SK-N-SH (cell line): Measurements from ENCODE around the gene ADD3. TPM values are rescaled to one million over a fixed set of nuclear protein-coding genes. Genes with fewer than 3 reads are reported as not detected.

Source experiments
- CTCF ChIA-PET: fragments of 300-600, 350-600 bp; formaldehyde crosslinking; extraction: SDS; loops from one replicate; lab custom pipeline; 2021; lab: Yijun Ruan, JAX
- POLR2A ChIA-PET: fragments of 350-600 bp; sonication (Branson Sonifier 250); formaldehyde crosslinking; extraction: SDS; loops from one replicate; lab custom pipeline; 2020; ENCODE audit warnings: antibody characterized with exemption, inconsistent platforms; lab: Yijun Ruan, JAX
- DNase-seq: peaks from one replicate; pipeline ENCODE4 v3.0.0; 2012
- H2AFZ ChIP-seq: fragments of 200-600 bp; sonication (generic); 2 replicates; pipeline ENCODE4 v1.8.1; 2016; ENCODE audit warnings: antibody characterized with exemption, mild to moderate bottlenecking, low read depth
- H3F3A ChIP-seq: fragments of 200-600 bp; sonication (generic); replicated peaks from 2 replicates; pipeline ENCODE3; 2016; ENCODE audit warnings: antibody characterized with exemption, mild to moderate bottlenecking; ENCODE audit not compliant: insufficient read depth
- H3K27ac ChIP-seq, 2 experiments: fragments of 200-500 bp in 1 of 2; fragments of 200-600 bp in 1 of 2; sonication (Bioruptor generic) in 1 of 2; sonication (generic), shearing (Covaris generic) in 1 of 2; 2 replicates each; pipeline versions ENCODE4 v1.5.1 to v1.6.1; 2014 to 2016; ENCODE audit warnings: low read depth in 2 of 2, inconsistent platforms in 1 of 2, low read length in 1 of 2, mild to moderate bottlenecking in 1 of 2, mixed read lengths in 1 of 2
- H3K27me3 ChIP-seq: fragments of 200-600 bp; sonication (generic), shearing (Covaris generic); 2 replicates; pipeline ENCODE4 v1.6.1; 2016; ENCODE audit warnings: mixed run types; ENCODE audit not compliant: insufficient read depth
- H3K36me3 ChIP-seq, 2 experiments: fragments of 200-500 bp in 1 of 2; fragments of 200-600 bp in 1 of 2; sonication (Bioruptor generic) in 1 of 2; sonication (generic) in 1 of 2; replicated peaks in 1 of 2; 2 replicates each; pipeline versions ENCODE3 to v1.5.1; 2014 to 2016; ENCODE audit warnings: low read length in 1 of 2, mild to moderate bottlenecking in 1 of 2; ENCODE audit not compliant: insufficient read depth in 2 of 2, control insufficient read depth in 1 of 2
- H3K4me1 ChIP-seq, 2 experiments: fragments of 200-500 bp in 1 of 2; fragments of 200-600 bp in 1 of 2; sonication (Bioruptor generic) in 1 of 2; sonication (generic), shearing (Covaris generic) in 1 of 2; 2 replicates each; pipeline versions ENCODE4 v1.5.1 to v1.6.1; 2014 to 2016; ENCODE audit warnings: low read depth in 1 of 2, low read length in 1 of 2, mixed run types in 1 of 2; ENCODE audit not compliant: insufficient read depth in 2 of 2, control insufficient read depth in 1 of 2
- H3K4me2 ChIP-seq: fragments of 200-600 bp; sonication (generic), shearing (Covaris generic); 2 replicates; pipeline ENCODE4 v1.6.1; 2017; ENCODE audit warnings: mixed run types
- H3K4me3 ChIP-seq, 2 experiments: fragments of 200-500 bp in 1 of 2; fragments of 200-600 bp in 1 of 2; sonication (Bioruptor generic) in 1 of 2; sonication (generic), shearing (Covaris generic) in 1 of 2; 2 replicates each; pipeline versions ENCODE4 v1.5.1 to v1.8.1; 2014 to 2016; ENCODE audit warnings: low read depth in 2 of 2, inconsistent platforms in 1 of 2, low read length in 1 of 2, mild to moderate bottlenecking in 1 of 2, mixed read lengths in 1 of 2, moderate library complexity in 1 of 2
- H3K79me2 ChIP-seq: fragments of 200-600 bp; sonication (generic); 2 replicates; pipeline ENCODE4 v1.8.1; 2017; ENCODE audit warnings: mild to moderate bottlenecking; ENCODE audit not compliant: insufficient read depth
- H3K9ac ChIP-seq: fragments of 200-600 bp; sonication (generic); 2 replicates; pipeline ENCODE4 v1.6.1; 2017; ENCODE audit warnings: mixed run types
- H3K9me2 ChIP-seq: fragments of 200-600 bp; sonication (generic); 2 replicates; pipeline ENCODE4 v1.6.1; 2017; ENCODE audit warnings: mixed run types
- H3K9me3 ChIP-seq: fragments of 200-600 bp; sonication (generic); 2 replicates; pipeline ENCODE4 v1.6.1; 2017; ENCODE audit warnings: mixed run types, mild to moderate bottlenecking, moderate library complexity
- H4K20me1 ChIP-seq: fragments of 200-600 bp; sonication (generic); 2 replicates; pipeline ENCODE4 v1.6.1; 2017; ENCODE audit warnings: mild to moderate bottlenecking, mixed run types; ENCODE audit not compliant: insufficient read depth
- EP300 ChIP-seq, 2 experiments: IDR thresholded peaks; 2 replicates each; pipeline versions ENCODE4 v1.4.0 to v1.6.1; 2012; ENCODE audit warnings: borderline replicate concordance in 1 of 2, low read depth in 1 of 2, low read length in 1 of 2
- FOSL2 ChIP-seq: IDR thresholded peaks from 2 replicates; pipeline ENCODE4 v1.4.0; 2012; ENCODE audit warnings: low read depth, mild to moderate bottlenecking, moderate library complexity, borderline replicate concordance
- MXI1 ChIP-seq: IDR thresholded peaks from 2 replicates; pipeline ENCODE4 v1.6.1; 2012; ENCODE audit warnings: mild to moderate bottlenecking, low read depth, low read length, improper control_type of control experiment
- NFIC ChIP-seq: IDR thresholded peaks from 2 replicates; pipeline ENCODE4 v1.4.0; 2012; ENCODE audit warnings: borderline replicate concordance
- POLR2AphosphoS5 ChIP-seq: IDR thresholded peaks from 2 replicates; pipeline ENCODE4 v1.6.1; 2012; ENCODE audit warnings: low read depth, low read length
- RAD21 ChIP-seq: IDR thresholded peaks from 2 replicates; pipeline ENCODE4 v1.6.1; 2012; ENCODE audit warnings: mild to moderate bottlenecking, low read length
- RFX5 ChIP-seq: IDR thresholded peaks from 2 replicates; pipeline ENCODE4 v1.6.1; 2012; ENCODE audit warnings: mild to moderate bottlenecking, improper control_type of control experiment, low read length
- TAF1 ChIP-seq: IDR thresholded peaks from 2 replicates; pipeline ENCODE4 v1.6.1; 2012; ENCODE audit warnings: low read depth, mild to moderate bottlenecking, low read length, moderate library complexity, borderline replicate concordance
- TCF12 ChIP-seq: IDR thresholded peaks from 2 replicates; pipeline ENCODE4 v1.4.0; 2012
- USF2 ChIP-seq: fragments of 150-350 bp; IDR thresholded peaks from 2 replicates; pipeline ENCODE4 v1.6.1; 2017; ENCODE audit warnings: antibody characterized with exemption, low read length, low read depth, borderline replicate concordance
- ZBTB33 ChIP-seq: IDR thresholded peaks from 2 replicates; pipeline ENCODE4 v1.4.0; 2012; ENCODE audit warnings: low read depth, borderline replicate concordance
- WGBS: methylation state at CpG from one replicate; pipeline ENCODE4 v1.1.6; 2017; ENCODE audit warnings: low lambda C conversion rate; 5-methylcytosine and 5-hydroxymethylcytosine counted together
- polyA plus RNA-seq, 3 experiments: library from polyadenylated mRNA; depleted of rRNA; stranded (reverse); fragments of >200 nt; gene quantifications; 2 replicates each; pipeline ENCODE4 v1.2.3, GENCODE V29; 2012
- TF ChIP-seq, protein P1 (sequence below): IDR thresholded peaks from 2 replicates; pipeline ENCODE4 v1.6.1; 2012; ENCODE audit warnings: mild to moderate bottlenecking, low read depth, low read length, moderate library complexity
- TF ChIP-seq, protein P2 (sequence below): IDR thresholded peaks from 2 replicates; pipeline ENCODE4; 2012

Gene ADD3
- polyA plus RNA-seq, 1 of the 3 experiments (the other 2 are of a cell fraction), result 27.6 TPM

DNA sequence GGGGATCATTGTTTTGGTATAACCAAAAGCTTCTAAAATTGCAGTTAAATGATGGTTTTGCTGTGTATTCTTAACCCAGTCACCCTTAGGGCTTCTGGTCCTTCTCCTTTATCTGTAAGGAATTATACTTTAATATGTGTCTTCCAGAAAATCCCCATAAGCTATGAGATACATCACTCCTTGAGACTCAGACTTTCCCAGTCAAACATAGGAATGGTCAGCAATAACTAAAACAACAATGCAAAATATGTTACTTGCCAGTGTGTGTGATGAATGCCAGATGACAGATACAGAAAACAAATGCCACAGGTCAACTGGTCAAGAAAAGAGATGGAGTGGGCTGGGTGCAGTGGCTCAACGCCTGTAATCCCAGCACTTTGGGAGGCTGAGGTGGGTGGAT lies 10.1 kb downstream of the ADD3 start:
- WGBS, result 68% methylated on average over 1 of the region's 1 CpG
- Histone ChIP-seq H4K20me1 (peaks cover 16% of the 10 kb centered on the region; the same call in 1 of the 2 replicates), H2AFZ (no peak overlapping the region), H3K79me2 (peaks cover 84% of the 10 kb centered on the region), H3F3A (peaks cover 4% of the 10 kb centered on the region), H3K4me2 (no peak overlapping the region), H3K9me2 (no peaks in the 10 kb centered on the region), H3K4me1 (peaks cover 19 to 21% of the 10 kb centered on the region in 2 experiments; a peak in 3 of 4 replicates), H3K27me3 (no peaks in the 10 kb centered on the region)
- ChIA-PET POLR2A (no interaction called here), CTCF (interaction anchor here (9.6 kb wide), 1 partner anchor 133 kb away, joined by 70 read pairs; no protein-coding TSS in a partner anchor)
- no peak for DNase-seq
- TF ChIP-seq RFX5, result no peak
- peak; percentile 37; the same call in 1 of the 2 replicates for TF ChIP-seq POLR2AphosphoS5
- TF ChIP-seq MXI1, result no peak
- peak; percentile 17 to 34; a peak in 2 of 4 replicates for TF ChIP-seq EP300 (IDR thresholded peaks at IDR 0.05; ENCODE audit: borderline replicate concordance in 1 of 2, low read depth in 1 of 2, low read length in 1 of 2)
- TF ChIP-seq TAF1, result no peak
- TF ChIP-seq FOSL2, result no peak
- TF ChIP-seq, protein P1, sequence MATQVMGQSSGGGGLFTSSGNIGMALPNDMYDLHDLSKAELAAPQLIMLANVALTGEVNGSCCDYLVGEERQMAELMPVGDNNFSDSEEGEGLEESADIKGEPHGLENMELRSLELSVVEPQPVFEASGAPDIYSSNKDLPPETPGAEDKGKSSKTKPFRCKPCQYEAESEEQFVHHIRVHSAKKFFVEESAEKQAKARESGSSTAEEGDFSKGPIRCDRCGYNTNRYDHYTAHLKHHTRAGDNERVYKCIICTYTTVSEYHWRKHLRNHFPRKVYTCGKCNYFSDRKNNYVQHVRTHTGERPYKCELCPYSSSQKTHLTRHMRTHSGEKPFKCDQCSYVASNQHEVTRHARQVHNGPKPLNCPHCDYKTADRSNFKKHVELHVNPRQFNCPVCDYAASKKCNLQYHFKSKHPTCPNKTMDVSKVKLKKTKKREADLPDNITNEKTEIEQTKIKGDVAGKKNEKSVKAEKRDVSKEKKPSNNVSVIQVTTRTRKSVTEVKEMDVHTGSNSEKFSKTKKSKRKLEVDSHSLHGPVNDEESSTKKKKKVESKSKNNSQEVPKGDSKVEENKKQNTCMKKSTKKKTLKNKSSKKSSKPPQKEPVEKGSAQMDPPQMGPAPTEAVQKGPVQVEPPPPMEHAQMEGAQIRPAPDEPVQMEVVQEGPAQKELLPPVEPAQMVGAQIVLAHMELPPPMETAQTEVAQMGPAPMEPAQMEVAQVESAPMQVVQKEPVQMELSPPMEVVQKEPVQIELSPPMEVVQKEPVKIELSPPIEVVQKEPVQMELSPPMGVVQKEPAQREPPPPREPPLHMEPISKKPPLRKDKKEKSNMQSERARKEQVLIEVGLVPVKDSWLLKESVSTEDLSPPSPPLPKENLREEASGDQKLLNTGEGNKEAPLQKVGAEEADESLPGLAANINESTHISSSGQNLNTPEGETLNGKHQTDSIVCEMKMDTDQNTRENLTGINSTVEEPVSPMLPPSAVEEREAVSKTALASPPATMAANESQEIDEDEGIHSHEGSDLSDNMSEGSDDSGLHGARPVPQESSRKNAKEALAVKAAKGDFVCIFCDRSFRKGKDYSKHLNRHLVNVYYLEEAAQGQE, result no peak
- TF ChIP-seq, protein P2, sequence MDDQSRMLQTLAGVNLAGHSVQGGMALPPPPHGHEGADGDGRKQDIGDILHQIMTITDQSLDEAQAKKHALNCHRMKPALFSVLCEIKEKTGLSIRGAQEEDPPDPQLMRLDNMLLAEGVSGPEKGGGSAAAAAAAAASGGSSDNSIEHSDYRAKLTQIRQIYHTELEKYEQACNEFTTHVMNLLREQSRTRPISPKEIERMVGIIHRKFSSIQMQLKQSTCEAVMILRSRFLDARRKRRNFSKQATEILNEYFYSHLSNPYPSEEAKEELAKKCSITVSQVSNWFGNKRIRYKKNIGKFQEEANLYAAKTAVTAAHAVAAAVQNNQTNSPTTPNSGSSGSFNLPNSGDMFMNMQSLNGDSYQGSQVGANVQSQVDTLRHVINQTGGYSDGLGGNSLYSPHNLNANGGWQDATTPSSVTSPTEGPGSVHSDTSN, result peak; percentile 83
- TF ChIP-seq NFIC, result no peak
- no peak for TF ChIP-seq USF2
- no peak for TF ChIP-seq ZBTB33
- TF ChIP-seq RAD21, result no peak
- peak; percentile 90 for TF ChIP-seq TCF12
- TF ChIP-seq, all 33 proteins: peak for 4
- Histone ChIP-seq H3K4me3 (no peak overlapping the region), H3K27ac (peak overlapping the region in 1 of 2 experiments; percentile 70; a peak in 2 of 4 replicates), H3K36me3 (no peaks in the 10 kb centered on the region), H3K9ac (no peak overlapping the region), H3K9me3 (no peaks in the 10 kb centered on the region)
